ENCODE measurements around the gene MKNK2. TPM values are rescaled to one million over a fixed set of nuclear protein-coding genes. Genes with fewer than 3 reads are reported as not detected.
A peak's percentile ranks its signal among the peaks of the same experiment; 100 is the strongest.

MKNK2 gene
- total and polyA plus RNA-seq, 3 experiments from 2014 or later, result 50.8 to 147 (median 137) TPM

DNA sequence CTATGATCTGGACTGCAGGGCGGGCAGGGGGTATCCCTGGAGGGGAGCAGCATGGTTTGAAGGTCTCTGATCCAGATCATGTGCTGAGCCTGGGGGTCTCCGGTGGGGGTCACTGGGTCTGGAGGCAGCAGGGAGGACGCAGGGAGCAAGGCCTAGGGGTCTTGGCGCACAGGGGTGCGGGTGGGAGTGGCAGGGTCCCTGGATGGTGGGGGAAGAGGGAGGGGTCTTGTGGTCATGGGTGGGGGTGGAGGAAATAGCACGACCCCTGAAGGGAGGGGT, 37.4 kb downstream of the MKNK2 start:
- Mint-ChIP-seq H3K27ac (peak overlapping the region in 5 of 8 donors; percentile 32 to 69 (median 64)), H3K4me1 (peaks cover 5 to 21% (median 12%) of the 10 kb centered on the region in 3 donors), H3K36me3 (peaks cover 0 to 8% (median 0%) of the 10 kb centered on the region in 3 donors), H3K4me3 (peak overlapping the region in 5 of 7 donors; percentile 15 to 82 (median 39)), H3K9me3 (no peaks in the 10 kb centered on the region), H3K27me3 (peaks cover 0 to 1% of the 10 kb centered on the region in 2 donors)
- ChIA-PET POLR2A (no interaction called here), CTCF (no interaction called here)
- H3K4me3 ChIP-seq (ENCODE audit: low read length), result no peak overlapping the region
- no peak overlapping the region for H3K27ac ChIP-seq (ENCODE audit: low read depth, low read length)
- DNase-seq, result no peak
- H3K9me3 ChIP-seq (ENCODE audit: low read length), result no peaks in the 10 kb centered on the region
- H3K36me3 ChIP-seq (ENCODE audit: insufficient read depth, low read length), result no peaks in the 10 kb centered on the region
- H3K27me3 ChIP-seq (ENCODE audit: insufficient read depth, low read length, poor library complexity, severe bottlenecking), result no peaks in the 10 kb centered on the region
- H3K4me1 ChIP-seq (ENCODE audit: insufficient read depth, low read length), result peaks cover 6% of the 10 kb centered on the region

DNA sequence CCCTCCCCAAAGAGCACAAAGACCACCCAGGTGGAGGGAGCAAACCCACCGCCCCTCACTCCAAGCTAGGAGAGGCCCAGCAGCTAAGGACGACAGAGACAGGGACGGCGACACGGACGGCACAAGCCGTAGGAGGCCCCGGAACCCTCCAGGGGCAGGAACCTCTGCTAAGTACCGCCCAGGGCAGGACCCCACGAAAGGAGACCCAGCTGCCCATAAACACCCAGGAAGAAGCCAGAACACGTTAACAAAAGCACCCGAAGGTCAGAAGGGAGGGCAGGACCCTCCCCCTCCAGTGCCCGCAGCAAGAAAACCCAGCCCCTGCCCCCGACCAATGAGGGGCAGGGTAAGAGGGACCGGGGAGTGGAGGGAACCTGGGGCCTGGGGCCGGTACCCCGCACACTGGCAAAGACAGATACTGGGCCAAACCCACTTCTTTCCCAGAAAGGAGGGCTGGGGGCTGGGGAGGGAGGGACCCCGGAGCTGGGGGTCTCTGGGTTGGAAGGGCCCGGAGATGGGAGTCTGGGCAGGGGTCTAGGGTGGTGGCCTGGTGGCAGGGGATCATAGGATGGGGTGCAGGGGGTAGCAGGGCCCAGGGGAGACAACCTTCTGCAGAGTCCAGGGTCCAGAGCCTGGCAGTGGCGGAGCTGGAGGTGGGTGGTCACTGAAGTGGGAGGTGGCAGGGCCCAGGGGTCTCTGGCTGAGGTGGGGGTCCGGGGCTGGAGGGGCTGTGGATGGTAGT, 37.9 kb downstream of the MKNK2 start:
- Mint-ChIP-seq H3K27ac (peak overlapping the region in 5 of 8 donors; percentile 50 to 92 (median 64)), H3K9me3 (no peaks in the 10 kb centered on the region), H3K36me3 (peaks cover 0 to 8% (median 0%) of the 10 kb centered on the region in 3 donors), H3K4me1 (peaks cover 5 to 21% (median 12%) of the 10 kb centered on the region in 3 donors), H3K27me3 (peaks cover 0 to 1% of the 10 kb centered on the region in 2 donors), H3K4me3 (peak overlapping the region in 6 of 7 donors; percentile 15 to 82 (median 50))
- Histone ChIP-seq H3K9me3 (ENCODE audit: low read length) (no peaks in the 10 kb centered on the region), H3K36me3 (ENCODE audit: insufficient read depth, low read length) (no peaks in the 10 kb centered on the region), H3K4me3 (ENCODE audit: low read length) (no peak overlapping the region), H3K4me1 (ENCODE audit: insufficient read depth, low read length) (peaks cover 6% of the 10 kb centered on the region), H3K27ac (ENCODE audit: low read depth, low read length) (no peak overlapping the region), H3K27me3 (ENCODE audit: insufficient read depth, low read length, poor library complexity, severe bottlenecking) (no peaks in the 10 kb centered on the region)
- CTCF ChIA-PET, result interaction anchor here (0.6 kb wide), 1 partner anchor 107 kb away, joined by 3 read pairs; no protein-coding TSS in a partner anchor
- POLR2A ChIA-PET, result no interaction called here
- DNase-seq, result no peak

DNA sequence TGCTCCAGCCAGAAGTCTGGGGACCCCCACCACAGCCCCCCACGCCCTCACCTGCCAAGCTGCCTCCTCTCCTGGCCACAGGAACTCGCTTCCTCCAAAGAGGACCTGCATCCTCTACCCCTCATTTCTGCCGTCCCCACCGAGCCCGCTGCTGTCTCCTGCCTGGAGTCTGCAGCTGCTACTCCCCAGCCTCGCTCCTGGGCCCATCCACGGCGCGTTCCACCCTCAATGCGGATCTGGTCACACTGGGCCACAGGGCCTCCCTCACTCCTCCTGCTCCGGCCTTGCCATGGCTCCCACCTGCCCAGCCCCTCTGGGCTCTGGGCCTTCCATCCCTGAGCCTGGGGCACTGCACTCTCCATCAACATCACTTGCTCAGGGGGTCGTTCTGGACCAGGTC, 39.9 kb downstream of the MKNK2 start:
- POLR2A ChIA-PET, result no interaction called here
- peak overlapping the region in 4 of 8 donors; percentile 24 to 72 (median 68) for H3K27ac Mint-ChIP-seq
- Histone ChIP-seq H3K4me3 (ENCODE audit: low read length) (no peak overlapping the region), H3K27me3 (ENCODE audit: insufficient read depth, low read length, poor library complexity, severe bottlenecking) (no peaks in the 10 kb centered on the region), H3K4me1 (ENCODE audit: insufficient read depth, low read length) (peaks cover 2% of the 10 kb centered on the region), H3K27ac (ENCODE audit: low read depth, low read length) (no peak overlapping the region), H3K36me3 (ENCODE audit: insufficient read depth, low read length) (no peaks in the 10 kb centered on the region), H3K9me3 (ENCODE audit: low read length) (no peaks in the 10 kb centered on the region)
- peaks cover 5 to 28% (median 14%) of the 10 kb centered on the region in 3 donors for H3K4me1 Mint-ChIP-seq
- CTCF ChIA-PET, result no interaction called here
- H3K4me3 Mint-ChIP-seq, result no peak overlapping the region
- H3K27me3 Mint-ChIP-seq, result peaks cover 0 to 1% of the 10 kb centered on the region in 2 donors
- H3K36me3 Mint-ChIP-seq, result peaks cover 0 to 8% (median 0%) of the 10 kb centered on the region in 3 donors
- H3K9me3 Mint-ChIP-seq, result no peaks in the 10 kb centered on the region
- no peak for DNase-seq

DNA sequence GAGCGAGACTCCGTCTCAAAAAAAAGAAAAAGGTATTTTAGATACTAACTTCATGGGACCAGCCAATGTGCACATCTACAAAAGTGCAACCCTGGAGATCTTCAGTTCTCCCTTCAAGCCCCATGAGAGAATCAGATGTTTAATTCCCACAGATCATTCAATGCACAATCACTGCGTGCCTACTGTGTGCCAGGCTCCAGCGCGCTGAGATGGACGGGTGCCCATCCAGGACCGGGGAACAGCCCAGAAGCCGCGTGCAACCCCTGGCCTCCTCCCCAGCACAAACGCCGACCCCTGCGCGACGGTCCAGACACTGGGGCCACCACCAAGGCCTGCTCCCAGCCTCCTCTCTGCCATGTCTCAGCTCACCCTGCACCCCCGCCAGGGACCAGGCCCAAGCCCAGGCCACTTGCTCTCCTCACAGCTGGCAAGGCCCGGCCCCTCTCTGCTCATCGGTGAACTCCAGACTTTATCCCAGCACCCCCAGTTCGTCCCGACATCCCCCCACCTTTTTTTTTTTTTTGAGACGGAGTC, 40.8 kb downstream of the MKNK2 start:
- H3K36me3 ChIP-seq (ENCODE audit: insufficient read depth, low read length), result no peaks in the 10 kb centered on the region
- no peak overlapping the region for H3K4me3 Mint-ChIP-seq
- H3K9me3 ChIP-seq (ENCODE audit: low read length), result no peaks in the 10 kb centered on the region
- DNase-seq, result no peak
- H3K4me1 Mint-ChIP-seq, result peaks cover 5 to 31% (median 12%) of the 10 kb centered on the region in 3 donors
- peaks cover 0 to 8% (median 0%) of the 10 kb centered on the region in 3 donors for H3K36me3 Mint-ChIP-seq
- no peaks in the 10 kb centered on the region for H3K27me3 ChIP-seq (ENCODE audit: insufficient read depth, low read length, poor library complexity, severe bottlenecking)
- CTCF ChIA-PET, result interaction anchor here (1.6 kb wide), 1 partner anchor 15 kb away, joined by 3 read pairs; no protein-coding TSS in a partner anchor
- POLR2A ChIA-PET, result no interaction called here
- H3K9me3 Mint-ChIP-seq, result no peaks in the 10 kb centered on the region
- no peak overlapping the region for H3K4me3 ChIP-seq (ENCODE audit: low read length)
- no peaks in the 10 kb centered on the region for H3K4me1 ChIP-seq (ENCODE audit: insufficient read depth, low read length)
- no peak overlapping the region for H3K27ac ChIP-seq (ENCODE audit: low read depth, low read length)
- peaks cover 0 to 1% of the 10 kb centered on the region in 2 donors for H3K27me3 Mint-ChIP-seq
- peak overlapping the region in 3 of 8 donors; percentile 47 to 90 (median 61) for H3K27ac Mint-ChIP-seq

DNA sequence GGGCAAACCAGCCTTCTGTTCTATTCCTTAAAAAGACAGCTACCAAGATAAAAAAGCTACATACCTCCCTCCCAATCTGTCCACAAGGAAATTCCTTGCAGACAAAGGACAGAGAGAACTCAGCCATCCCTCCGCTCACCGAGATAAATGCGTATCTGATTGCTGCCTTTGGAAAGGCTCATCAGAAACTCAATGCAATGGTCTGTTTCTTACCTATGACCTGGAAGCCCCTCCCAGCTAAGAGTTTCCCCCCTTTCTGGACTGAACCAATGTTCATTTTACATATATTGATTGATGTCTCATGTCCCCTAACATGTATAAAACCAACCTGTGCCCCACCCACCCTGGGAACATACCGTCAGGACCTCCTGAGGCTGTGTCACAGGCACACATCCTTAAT, 47.2 kb downstream of the MKNK2 start:
- POLR2A ChIA-PET, result no interaction called here

DNA sequence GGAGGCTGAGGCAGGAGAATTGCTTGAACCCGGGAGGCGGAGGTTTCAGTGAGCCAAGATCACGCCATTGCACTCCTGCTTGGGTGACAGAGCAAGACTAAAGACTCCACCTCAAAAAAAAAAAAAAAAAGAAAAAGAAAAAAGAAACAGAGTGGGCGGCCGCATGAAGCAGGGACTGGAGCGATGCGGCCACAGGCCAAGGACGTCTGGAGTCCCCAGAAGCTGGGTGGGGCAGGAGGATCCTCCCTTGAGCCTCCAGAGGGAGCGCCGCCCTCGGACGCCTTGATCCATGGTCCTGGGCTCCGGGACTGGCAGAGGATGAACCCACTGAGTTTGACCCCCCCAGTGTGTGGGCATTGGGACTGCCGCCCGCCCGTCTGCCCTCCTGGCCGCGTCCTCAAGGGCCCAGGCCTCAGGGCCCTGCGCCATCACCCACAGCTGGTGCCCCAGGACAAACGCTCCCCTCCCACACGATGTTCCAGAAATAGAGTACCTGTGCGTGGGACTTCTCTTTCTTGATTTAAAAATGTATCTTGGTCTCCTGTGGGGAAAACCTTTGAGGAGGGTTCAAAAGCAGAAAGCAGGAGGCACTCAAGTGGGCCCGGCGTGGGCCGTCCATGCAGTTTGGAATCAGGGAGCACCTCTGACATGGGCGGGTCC, 51.1 kb downstream of the MKNK2 start:
- Mint-ChIP-seq H3K27ac (no peak overlapping the region), H3K36me3 (peaks cover 0 to 46% (median 16%) of the 10 kb centered on the region in 3 donors), H3K4me3 (no peak overlapping the region), H3K4me1 (peaks cover 2 to 6% (median 3%) of the 10 kb centered on the region in 3 donors), H3K9me3 (no peaks in the 10 kb centered on the region), H3K27me3 (no peaks in the 10 kb centered on the region)
- peaks cover 4% of the 10 kb centered on the region for H3K36me3 ChIP-seq (ENCODE audit: insufficient read depth, low read length)
- POLR2A ChIA-PET, result no interaction called here
- no peaks in the 10 kb centered on the region for H3K27me3 ChIP-seq (ENCODE audit: insufficient read depth, low read length, poor library complexity, severe bottlenecking)
- CTCF ChIA-PET, result no interaction called here
- no peaks in the 10 kb centered on the region for H3K4me1 ChIP-seq (ENCODE audit: insufficient read depth, low read length)
- no peak overlapping the region for H3K4me3 ChIP-seq (ENCODE audit: low read length)
- DNase-seq, result no peak
- H3K27ac ChIP-seq (ENCODE audit: low read depth, low read length), result no peak overlapping the region
- no peaks in the 10 kb centered on the region for H3K9me3 ChIP-seq (ENCODE audit: low read length)

More for the DNA sequence above, 47.2 kb downstream of the MKNK2 start:
- Mint-ChIP-seq H3K4me1 (peaks cover 0 to 12% (median 4%) of the 10 kb centered on the region in 3 donors), H3K27me3 (no peaks in the 10 kb centered on the region), H3K36me3 (peaks cover 0 to 28% (median 6%) of the 10 kb centered on the region in 3 donors), H3K9me3 (no peaks in the 10 kb centered on the region), H3K27ac (peak overlapping the region in 5 of 8 donors; percentile 10 to 55 (median 45)), H3K4me3 (no peak overlapping the region)
- H3K27me3 ChIP-seq (ENCODE audit: insufficient read depth, low read length, poor library complexity, severe bottlenecking), result no peaks in the 10 kb centered on the region
- H3K9me3 ChIP-seq (ENCODE audit: low read length), result no peaks in the 10 kb centered on the region
- no peak overlapping the region for H3K27ac ChIP-seq (ENCODE audit: low read depth, low read length)
- no peaks in the 10 kb centered on the region for H3K4me1 ChIP-seq (ENCODE audit: insufficient read depth, low read length)
- DNase-seq, result no peak
- CTCF ChIA-PET, result interaction anchor here (1.4 kb wide), 1 partner anchor 15 kb away, joined by 4 read pairs; no protein-coding TSS in a partner anchor
- no peak overlapping the region for H3K4me3 ChIP-seq (ENCODE audit: low read length)
- H3K36me3 ChIP-seq (ENCODE audit: insufficient read depth, low read length), result no peaks in the 10 kb centered on the region

DNA sequence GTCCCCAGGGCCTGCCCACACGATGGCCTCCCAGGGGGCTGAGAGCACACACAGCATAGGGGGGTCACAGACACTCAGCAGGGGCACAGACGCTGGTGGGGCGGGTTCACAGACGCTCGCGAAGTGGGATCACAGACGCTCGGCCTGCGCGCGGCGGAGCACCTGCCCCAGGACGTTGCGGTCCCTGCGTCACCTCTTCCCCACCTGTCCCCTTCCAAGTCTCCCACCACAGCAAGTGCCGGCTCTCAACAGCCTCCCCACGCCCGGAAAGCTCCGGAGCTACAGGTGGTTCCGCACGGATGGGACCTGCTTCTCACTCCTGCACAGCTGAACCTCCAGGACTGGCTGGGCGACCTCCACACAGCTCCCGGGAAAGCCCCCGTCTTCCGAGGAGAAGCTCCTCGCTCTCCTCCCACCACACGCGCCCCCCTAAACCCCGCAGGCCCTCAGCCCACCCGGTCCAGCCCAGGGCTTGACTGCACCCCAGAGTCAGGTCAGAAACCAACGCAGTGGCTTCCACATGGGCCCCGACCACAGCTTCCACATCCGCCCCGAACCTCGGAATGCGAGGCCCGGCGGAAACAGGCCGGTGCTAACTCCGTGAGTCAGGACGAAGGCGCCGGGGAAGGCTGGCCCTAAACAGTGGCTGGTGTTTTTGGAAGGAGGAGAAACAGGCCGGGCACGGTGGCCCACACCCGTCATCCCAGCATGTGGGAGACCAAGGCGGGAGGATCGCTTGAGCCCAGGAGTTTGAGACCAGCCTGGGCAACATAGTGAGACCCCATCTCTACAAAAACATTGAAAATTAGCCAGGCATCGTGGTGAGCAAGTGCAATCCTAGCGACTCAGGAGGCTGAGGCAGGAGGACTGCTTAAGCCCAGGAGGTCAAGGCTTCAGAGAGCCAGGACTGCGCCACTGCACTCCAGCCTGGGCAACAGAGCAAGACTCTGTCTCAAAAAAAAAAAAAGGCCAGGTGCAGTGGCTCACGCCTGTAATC, 52.0 kb downstream of the MKNK2 start:
- peaks cover 0 to 51% (median 18%) of the 10 kb centered on the region in 3 donors for H3K36me3 Mint-ChIP-seq
- Histone ChIP-seq H3K4me3 (ENCODE audit: low read length) (no peak overlapping the region), H3K27ac (ENCODE audit: low read depth, low read length) (no peak overlapping the region), H3K9me3 (ENCODE audit: low read length) (no peaks in the 10 kb centered on the region), H3K36me3 (ENCODE audit: insufficient read depth, low read length) (peaks cover 4% of the 10 kb centered on the region), H3K4me1 (ENCODE audit: insufficient read depth, low read length) (no peaks in the 10 kb centered on the region), H3K27me3 (ENCODE audit: insufficient read depth, low read length, poor library complexity, severe bottlenecking) (no peaks in the 10 kb centered on the region)
- POLR2A ChIA-PET, result no interaction called here
- H3K4me3 Mint-ChIP-seq, result no peak overlapping the region
- H3K27ac Mint-ChIP-seq, result peak overlapping the region in 1 of 8 donors; percentile 78
- H3K27me3 Mint-ChIP-seq, result no peaks in the 10 kb centered on the region
- no peaks in the 10 kb centered on the region for H3K9me3 Mint-ChIP-seq
- peaks cover 2 to 6% (median 3%) of the 10 kb centered on the region in 3 donors for H3K4me1 Mint-ChIP-seq
- CTCF ChIA-PET, result no interaction called here
- DNase-seq, result no peak
